ENCODE results near the gene ZDHHC14.

The ZDHHC14 gene

DNA sequence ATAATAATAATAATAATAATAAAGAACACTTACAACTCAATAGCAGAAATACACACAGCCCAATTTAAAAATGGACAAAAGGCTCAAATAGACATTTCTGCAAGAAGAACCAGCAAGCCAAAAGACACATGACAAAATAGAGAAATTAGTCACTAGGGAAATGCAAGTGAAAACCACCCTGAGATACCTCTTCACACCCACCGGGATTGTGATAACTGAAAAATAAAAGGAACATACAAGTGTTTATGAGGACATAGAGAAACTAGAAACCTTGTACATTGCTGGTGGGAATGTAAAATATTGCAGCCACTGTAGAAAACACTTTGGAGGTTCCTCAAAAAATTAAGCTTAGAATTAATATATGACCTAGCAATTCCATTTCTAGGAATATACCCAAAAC lies 59.2 kb downstream of the ZDHHC14 start:
- no peak for DNase-seq (ENCODE audit: low read depth)
- no peak overlapping the region for H3K4me3 ChIP-seq (ENCODE audit: low read depth, low read length)
- TF ChIP-seq, protein P1, sequence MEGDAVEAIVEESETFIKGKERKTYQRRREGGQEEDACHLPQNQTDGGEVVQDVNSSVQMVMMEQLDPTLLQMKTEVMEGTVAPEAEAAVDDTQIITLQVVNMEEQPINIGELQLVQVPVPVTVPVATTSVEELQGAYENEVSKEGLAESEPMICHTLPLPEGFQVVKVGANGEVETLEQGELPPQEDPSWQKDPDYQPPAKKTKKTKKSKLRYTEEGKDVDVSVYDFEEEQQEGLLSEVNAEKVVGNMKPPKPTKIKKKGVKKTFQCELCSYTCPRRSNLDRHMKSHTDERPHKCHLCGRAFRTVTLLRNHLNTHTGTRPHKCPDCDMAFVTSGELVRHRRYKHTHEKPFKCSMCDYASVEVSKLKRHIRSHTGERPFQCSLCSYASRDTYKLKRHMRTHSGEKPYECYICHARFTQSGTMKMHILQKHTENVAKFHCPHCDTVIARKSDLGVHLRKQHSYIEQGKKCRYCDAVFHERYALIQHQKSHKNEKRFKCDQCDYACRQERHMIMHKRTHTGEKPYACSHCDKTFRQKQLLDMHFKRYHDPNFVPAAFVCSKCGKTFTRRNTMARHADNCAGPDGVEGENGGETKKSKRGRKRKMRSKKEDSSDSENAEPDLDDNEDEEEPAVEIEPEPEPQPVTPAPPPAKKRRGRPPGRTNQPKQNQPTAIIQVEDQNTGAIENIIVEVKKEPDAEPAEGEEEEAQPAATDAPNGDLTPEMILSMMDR (IDR thresholded peaks at IDR 0.05; ENCODE audit: control insufficient read depth, extremely low read depth, insufficient read depth): no peak

DNA sequence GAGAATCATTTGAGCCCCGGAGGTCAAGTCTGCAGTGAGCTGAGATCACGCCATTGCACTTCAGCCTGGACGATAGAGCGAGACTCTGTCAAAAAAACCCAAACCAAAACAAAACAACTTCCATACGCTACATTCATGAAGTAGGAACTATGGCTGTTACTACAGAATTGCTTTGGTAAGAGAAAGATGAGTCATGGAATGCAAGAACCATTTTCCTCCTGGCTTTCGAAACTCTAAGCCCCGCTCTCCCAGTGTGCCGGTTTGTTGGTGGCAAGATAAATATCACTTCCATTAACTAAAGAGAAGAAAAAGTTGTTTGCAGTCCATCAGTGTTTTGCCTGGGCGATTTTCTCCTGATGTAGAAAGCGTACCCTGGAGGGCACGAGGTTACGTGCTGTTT lies 61.3 kb downstream of the ZDHHC14 start:
- no peak for DNase-seq (ENCODE audit: low read depth)
- TF ChIP-seq, protein P1 (IDR thresholded peaks at IDR 0.05; ENCODE audit: control insufficient read depth, extremely low read depth, insufficient read depth): no peak
- H3K4me3 ChIP-seq (ENCODE audit: low read depth, low read length): no peak overlapping the region

DNA sequence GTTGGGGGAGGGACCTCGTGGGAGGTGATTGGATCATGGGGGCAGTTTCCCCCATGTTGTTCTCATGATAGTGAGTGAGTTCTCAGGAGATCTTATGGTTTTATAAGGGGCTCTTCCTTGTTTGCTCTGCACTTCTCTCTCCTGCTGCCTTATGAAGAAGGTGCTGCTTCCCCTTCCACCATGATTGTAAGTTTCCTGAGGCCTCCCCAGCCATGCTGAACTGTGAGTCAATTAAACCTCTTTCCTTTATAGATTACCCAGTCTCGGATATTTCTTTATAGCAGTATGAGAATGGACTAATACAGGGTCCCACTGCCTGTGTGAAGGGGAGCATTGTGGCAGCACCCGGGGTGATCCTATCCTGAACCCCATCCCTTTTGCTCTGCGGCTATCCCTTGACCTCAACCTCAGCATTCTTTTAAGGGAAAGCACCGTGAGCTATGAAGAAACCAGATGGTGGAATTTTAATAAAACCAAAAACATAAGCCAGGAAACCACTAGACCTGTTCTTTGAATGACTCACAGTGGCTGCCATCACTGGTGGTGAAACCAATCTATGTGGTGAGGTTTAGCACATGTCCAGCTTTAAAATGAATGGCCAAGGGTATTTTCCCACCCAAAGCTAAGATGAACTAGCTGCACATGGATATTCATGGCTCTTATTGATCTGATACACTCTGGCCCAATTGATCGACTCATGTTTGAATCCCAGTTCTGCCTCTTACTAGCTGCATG lies 62.2 kb downstream of the ZDHHC14 start:
- H3K4me3 ChIP-seq (ENCODE audit: low read depth, low read length): no peak overlapping the region
- TF ChIP-seq, protein P1 (IDR thresholded peaks at IDR 0.05; ENCODE audit: control insufficient read depth, extremely low read depth, insufficient read depth): no peak
- no peak for DNase-seq (ENCODE audit: low read depth)

DNA sequence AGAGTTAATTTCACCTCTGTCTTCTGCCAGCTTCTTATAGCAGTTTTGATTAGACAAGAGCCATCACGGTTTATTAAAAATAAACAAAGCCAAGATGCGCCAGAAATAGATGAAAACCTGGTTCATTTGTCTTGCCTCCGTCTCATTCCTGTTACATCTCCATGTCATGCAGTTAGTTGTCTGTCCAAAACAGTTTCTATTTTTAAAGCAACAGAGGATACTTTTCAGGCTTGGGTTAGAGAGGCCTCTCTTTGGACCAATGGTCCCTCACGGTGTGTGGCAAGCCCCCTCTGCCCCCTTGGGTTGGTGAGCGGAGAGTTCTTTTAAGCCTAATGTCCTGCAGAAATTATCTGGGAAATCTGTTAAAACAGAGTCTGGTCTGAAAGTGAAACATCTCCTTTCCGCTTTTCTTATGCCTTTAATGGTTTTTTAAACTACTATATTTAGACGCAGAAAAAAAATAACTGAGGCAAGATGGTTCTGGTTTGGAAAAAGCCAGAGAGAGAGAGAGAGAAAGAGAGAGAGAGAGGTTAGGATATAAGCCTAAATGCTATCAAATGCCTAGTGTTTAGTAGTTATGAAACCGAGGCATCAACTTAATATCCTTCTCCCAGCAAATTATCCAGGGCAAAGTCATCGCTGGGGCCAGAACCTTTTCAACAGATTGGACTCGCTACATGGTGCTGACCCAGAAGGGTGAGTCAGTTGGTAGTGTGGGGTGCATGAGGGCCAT lies 64.5 kb downstream of the ZDHHC14 start:
- DNase-seq (ENCODE audit: low read depth): no peak
- TF ChIP-seq, protein P1 (IDR thresholded peaks at IDR 0.05; ENCODE audit: control insufficient read depth, extremely low read depth, insufficient read depth): no peak
- H3K4me3 ChIP-seq (ENCODE audit: low read depth, low read length): no peak overlapping the region

DNA sequence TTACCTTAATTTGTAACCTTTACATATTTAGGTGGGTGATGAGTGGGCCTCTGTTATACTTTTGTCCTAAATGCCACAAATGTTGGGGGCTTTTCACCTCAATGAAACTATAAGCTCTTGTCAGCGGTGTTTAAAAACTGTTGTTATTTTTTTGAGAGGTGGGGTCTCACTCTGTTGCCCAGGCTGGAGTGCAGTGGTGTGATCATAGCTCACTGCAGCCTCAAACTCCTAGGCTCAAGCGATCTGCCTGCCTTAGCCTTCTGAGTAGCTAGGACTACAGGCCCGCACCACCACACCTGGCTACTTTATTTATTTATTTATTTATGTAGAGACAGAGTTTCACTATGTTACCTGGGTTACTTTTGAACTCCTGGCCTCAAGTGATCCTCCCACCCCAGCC lies 66.7 kb downstream of the ZDHHC14 start:
- DNase-seq (ENCODE audit: low read depth): no peak
- TF ChIP-seq, protein P1 (IDR thresholded peaks at IDR 0.05; ENCODE audit: control insufficient read depth, extremely low read depth, insufficient read depth): no peak

DNA sequence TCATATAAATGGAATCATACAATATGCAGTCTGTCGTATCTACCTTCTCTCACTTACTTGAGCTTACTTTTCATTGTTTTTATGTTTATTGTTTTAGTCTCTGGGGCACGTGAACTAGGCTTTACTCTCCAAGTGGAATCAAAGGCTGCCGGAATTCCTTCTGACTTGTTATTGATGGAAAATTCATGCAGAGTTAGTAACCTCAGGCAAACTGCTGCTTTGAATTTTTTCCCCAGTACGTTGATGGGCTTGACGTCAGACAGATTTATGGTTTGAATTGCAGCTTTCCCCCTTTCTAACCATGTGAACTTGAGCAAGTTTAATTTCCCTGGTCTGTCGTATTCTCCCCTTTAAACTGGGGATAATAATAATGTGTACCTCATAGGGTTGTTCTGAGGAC lies 68.6 kb downstream of the ZDHHC14 start:
- DNase-seq (ENCODE audit: low read depth): no peak
- TF ChIP-seq, protein P1 (IDR thresholded peaks at IDR 0.05; ENCODE audit: control insufficient read depth, extremely low read depth, insufficient read depth): no peak

More for the DNA sequence above, 66.7 kb downstream of the ZDHHC14 start:
- no peak overlapping the region for H3K4me3 ChIP-seq (ENCODE audit: low read depth, low read length)

More for the DNA sequence above, 68.6 kb downstream of the ZDHHC14 start:
- H3K4me3 ChIP-seq (ENCODE audit: low read depth, low read length): no peak overlapping the region
